KOPT-K1 (cell line): ENCODE results near the gene SSTR4.
"Not testable (repeated sequence)": the region's sequence is repeated elsewhere in the genome, so short reads cannot be mapped to it uniquely, and the experiment has no call there.

Source experiments
- H3K27ac ChIP-seq: fragments of 200-600 bp; sonication (generic); 2 replicates; pipeline ENCODE4 v1.5.1; 2016; ENCODE audit warnings: antibody characterized with exemption, mild to moderate bottlenecking, low read depth, low read length; ENCODE audit not compliant: poor library complexity, severe bottlenecking
- H3K36me3 ChIP-seq: fragments of 200-600 bp; sonication (generic); 2 replicates; pipeline ENCODE4 v1.5.1; 2017; ENCODE audit warnings: antibody characterized with exemption, mild to moderate bottlenecking, low read length, moderate library complexity; ENCODE audit not compliant: insufficient read depth
- H3K9me3 ChIP-seq: fragments of 200-600 bp; sonication (generic); 2 replicates; pipeline ENCODE4 v1.5.1; 2017; ENCODE audit warnings: antibody characterized with exemption, low read length, mild to moderate bottlenecking; ENCODE audit not compliant: insufficient read depth, poor library complexity, severe bottlenecking

Gene SSTR4

GRCh38 chr20:23034721-23035671, at the start of gene SSTR4:
Gene SSTR4 (plus strand): TSS chr20:23035312. CDS start chr20:23035484, 172 bp downstream.
- H3K27ac ChIP-seq: no peak within 1 kb of the TSS
- no peaks in the 10 kb centered on the region for H3K36me3 ChIP-seq
- H3K9me3 ChIP-seq: no peaks in the 10 kb centered on the region

DNA sequence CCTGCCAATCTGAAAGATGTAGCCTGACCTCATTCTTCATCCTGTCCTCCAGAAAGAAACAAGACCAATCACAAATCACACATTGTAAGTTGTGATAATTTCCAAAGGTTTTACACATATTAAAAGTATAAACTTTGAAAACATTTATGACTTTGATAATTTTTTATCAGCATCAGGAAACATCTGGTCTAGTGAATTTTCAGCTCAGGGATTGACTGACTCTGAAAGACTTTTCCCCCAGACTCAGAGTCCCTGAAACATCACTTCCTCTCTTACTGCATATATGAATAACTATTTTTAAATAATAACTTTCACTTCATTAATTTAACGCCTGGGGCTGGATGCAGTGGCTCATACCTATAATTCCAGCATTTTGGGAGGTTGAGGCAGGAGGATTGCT, 48.5 kb upstream of the SSTR4 start:
- Histone ChIP-seq H3K36me3 (no peaks in the 10 kb centered on the region), H3K27ac (no peak overlapping the region), H3K9me3 (no peaks in the 10 kb centered on the region)

DNA sequence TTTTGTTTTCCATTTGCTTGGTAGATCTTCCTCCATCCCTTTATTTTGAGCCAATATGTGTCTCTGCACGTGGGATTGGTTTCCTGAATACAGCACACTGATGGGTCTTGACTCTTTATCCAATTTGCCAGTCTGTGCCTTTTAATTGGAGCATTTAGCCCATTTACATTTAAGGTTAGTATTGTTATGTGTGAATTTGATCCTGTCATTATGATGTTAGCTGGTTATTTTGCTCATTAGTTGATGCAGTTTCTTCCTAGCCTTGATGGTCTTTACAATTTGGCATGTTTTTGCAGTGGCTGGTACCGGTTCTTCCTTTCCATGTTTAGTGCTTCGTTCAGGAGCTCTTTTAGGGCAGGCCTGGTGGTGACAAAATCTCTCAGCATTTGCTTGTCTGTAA, 43.7 kb upstream of the SSTR4 start:
- not testable (repeated sequence) for H3K9me3 ChIP-seq, H3K36me3 ChIP-seq, H3K27ac ChIP-seq

DNA sequence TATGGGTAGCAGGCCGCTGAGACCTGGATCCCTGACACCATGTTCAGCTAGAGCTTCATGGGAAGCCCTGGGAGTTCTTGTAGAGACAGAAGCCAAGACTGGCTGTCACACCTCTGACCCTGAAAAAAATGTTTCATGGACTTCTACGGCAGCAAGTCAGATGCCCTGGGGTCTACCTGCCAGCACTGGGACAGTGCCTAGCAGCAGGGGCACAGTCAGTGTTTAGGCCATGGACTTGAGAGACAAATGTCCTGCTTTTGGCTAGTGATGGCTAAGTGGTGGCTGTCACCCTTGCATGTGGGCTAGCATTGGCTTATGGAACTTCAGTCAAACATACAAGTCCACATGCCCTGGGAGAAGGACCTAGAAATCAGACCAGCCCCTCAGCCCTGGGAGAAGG, 41.3 kb upstream of the SSTR4 start:
- H3K36me3 ChIP-seq: no peaks in the 10 kb centered on the region
- peaks cover 5% of the 10 kb centered on the region for H3K9me3 ChIP-seq
- no peak overlapping the region for H3K27ac ChIP-seq

- Histone ChIP-seq H3K36me3 (no peaks in the 10 kb centered on the region), H3K27ac (no peak overlapping the region), H3K9me3 (peaks cover 5% of the 10 kb centered on the region)
These were observed 39.2 kb upstream of the SSTR4 start for GRCh38 chr20:22995923-22996322.

- Histone ChIP-seq H3K36me3 (no peaks in the 10 kb centered on the region), H3K9me3 (peaks cover 5% of the 10 kb centered on the region), H3K27ac (no peak overlapping the region)
These were observed 36.6 kb upstream of the SSTR4 start for GRCh38 chr20:22998476-22998875.

DNA sequence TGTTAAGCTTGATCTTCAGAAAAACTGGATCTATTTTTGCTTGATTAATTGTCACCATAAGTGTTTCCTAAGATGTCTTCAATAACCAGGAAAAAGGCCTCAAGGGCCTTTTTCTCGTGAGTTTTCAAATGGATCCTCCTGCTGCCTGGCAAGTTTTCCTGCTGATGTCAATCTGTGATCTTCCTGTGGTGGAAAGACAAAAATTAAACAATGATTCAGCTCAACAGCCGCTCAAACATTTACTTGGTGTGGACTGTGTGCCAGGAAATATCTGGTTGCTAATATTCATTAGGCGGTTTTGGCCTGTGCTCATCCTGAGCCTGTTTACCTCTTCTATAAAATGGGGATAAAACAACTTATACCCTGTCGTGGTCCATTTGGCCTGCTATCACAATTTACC, 35.4 kb upstream of the SSTR4 start:
- Histone ChIP-seq H3K9me3 (no peaks in the 10 kb centered on the region), H3K36me3 (no peaks in the 10 kb centered on the region), H3K27ac (no peak overlapping the region)

- Histone ChIP-seq H3K27ac (no peak overlapping the region), H3K9me3 (no peaks in the 10 kb centered on the region)
These were observed 34.7 kb upstream of the SSTR4 start for GRCh38 chr20:23000232-23000947.

DNA sequence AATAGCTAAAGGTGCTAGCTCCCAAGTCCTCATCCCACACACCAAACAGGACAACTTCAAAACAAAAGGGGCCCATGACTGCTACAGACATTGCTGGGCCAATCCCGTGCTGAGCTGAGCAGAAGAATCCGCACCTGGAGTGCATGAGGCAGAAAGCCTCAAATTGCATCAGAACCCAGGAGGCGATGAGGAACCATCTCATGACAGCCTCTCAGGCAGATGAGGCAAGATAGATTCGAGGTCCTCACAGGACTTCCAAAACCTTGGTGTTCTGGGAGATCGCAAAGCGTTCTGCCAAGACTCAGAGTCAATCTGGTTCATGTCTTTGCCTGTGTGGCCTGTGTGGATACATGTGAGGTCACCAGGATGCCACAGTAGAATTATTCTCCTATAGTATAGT, 32.8 kb upstream of the SSTR4 start:
- no peaks in the 10 kb centered on the region for H3K36me3 ChIP-seq
- H3K27ac ChIP-seq: no peak overlapping the region
- no peaks in the 10 kb centered on the region for H3K9me3 ChIP-seq

More at GRCh38 chr20:23000232-23000947, 34.7 kb upstream of the SSTR4 start:
- no peaks in the 10 kb centered on the region for H3K36me3 ChIP-seq

DNA sequence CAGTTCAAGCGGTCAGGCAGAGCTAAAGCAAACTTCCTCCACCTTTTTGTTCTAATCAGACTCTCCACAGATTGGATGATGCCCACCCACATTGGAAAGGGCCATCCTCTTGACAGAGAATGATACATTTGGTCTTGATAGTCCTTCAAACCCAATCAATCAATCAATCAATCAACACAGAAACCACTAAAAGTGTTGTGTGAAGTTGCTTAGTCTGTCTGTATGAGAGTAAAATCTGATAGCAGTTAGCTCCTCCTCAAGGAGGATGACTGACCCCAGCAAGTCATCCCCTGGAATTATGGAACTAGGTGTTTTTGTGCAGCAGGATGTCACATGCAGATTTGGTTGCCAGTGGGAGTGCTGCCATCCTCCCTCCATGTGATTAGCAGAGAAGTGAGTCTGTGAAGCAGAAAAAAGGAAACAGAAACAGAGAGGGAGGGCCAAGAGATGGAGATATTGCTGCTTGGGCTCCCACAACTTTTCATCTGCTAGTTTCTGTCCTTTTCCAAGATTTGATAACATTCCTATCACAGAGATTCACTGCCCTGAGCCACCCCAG, 32.0 kb upstream of the SSTR4 start:
- H3K27ac ChIP-seq: no peak overlapping the region
- H3K9me3 ChIP-seq: no peaks in the 10 kb centered on the region
- H3K36me3 ChIP-seq: no peaks in the 10 kb centered on the region

GRCh38 chr20:23003881-23004460, 31.1 kb upstream of the SSTR4 start:
- Histone ChIP-seq H3K36me3 (no peaks in the 10 kb centered on the region), H3K9me3 (no peaks in the 10 kb centered on the region), H3K27ac (no peak overlapping the region)

DNA sequence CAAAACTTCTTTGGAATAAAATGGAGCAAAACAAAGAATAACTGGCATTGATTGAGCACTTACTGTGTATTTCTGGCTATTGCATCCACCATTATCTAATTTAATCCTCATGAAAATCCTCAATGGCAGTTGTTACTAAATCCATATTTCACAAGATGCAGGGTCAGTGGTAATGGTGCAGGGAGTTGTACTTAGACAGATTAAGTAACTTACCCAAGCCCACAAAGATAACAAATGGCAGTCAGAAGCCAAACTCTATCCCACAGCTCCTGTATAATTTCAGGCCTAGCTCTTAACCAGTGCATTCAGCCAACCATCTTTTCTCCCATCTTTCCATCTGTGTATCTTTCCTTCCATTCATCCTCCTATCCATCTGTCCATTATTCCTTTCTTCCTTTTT, 29.3 kb upstream of the SSTR4 start:
- no peaks in the 10 kb centered on the region for H3K9me3 ChIP-seq
- no peak overlapping the region for H3K27ac ChIP-seq
- H3K36me3 ChIP-seq: no peaks in the 10 kb centered on the region

GRCh38 chr20:23007462-23007861, 27.6 kb upstream of the SSTR4 start:
- no peak overlapping the region for H3K27ac ChIP-seq

GRCh38 chr20:23007886-23008655, 27.0 kb upstream of the SSTR4 start:
- Histone ChIP-seq H3K27ac (no peak overlapping the region), H3K36me3 (no peaks in the 10 kb centered on the region), H3K9me3 (no peaks in the 10 kb centered on the region)

More at GRCh38 chr20:23007462-23007861, 27.6 kb upstream of the SSTR4 start:
- H3K9me3 ChIP-seq: no peaks in the 10 kb centered on the region
- no peaks in the 10 kb centered on the region for H3K36me3 ChIP-seq
